ENCODE results near the gene CALML5. TPM values are rescaled to one million over a fixed set of nuclear protein-coding genes. Genes with fewer than 3 reads are reported as not detected.

Gene CALML5
- total and polyA plus RNA-seq, 2 of the 4 experiments (the other 2 are of a cell fraction), result not detected

DNA sequence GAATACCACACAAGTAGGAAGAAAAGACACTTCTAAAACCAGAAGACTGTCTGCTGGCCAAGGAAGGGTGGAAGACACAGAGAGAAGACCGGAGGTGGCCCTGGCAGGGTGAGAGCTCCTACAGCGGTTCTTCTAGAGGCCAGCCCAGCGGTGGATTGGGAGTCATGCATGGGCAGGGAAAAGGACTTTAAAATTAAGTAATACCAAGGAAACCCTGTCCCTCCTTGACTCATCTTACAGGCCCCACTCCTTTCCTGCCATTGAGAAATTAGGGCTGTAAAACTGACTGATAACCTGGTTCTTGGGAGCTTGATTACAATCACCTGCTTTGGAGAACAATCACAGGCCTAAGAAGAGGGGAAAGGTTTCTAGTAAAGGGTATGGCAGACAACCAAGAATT lies 41.5 kb upstream of the CALML5 start:
- BruUV-seq (replicated peaks), result no TSS peak
- in situ Hi-C loops (cut with MboI; ENCODE audit: low sequenced_read_pairs), result no loop called here
- H3K4me3 ChIP-seq (ENCODE audit: insufficient read depth, low read depth, low read length), result no peak overlapping the region

More for the DNA sequence above, 41.5 kb upstream of the CALML5 start:
- dilution Hi-C loops (cut with HindIII; ENCODE audit: low sequenced_read_pairs, unreplicated experiment), result no loop called here
- H3K36me3 ChIP-seq (ENCODE audit: control insufficient read depth, insufficient read depth, low read length), result no peaks in the 10 kb centered on the region
- H2BK120ac ChIP-seq (ENCODE audit: low read depth, low read length), result no peak overlapping the region
- no peak overlapping the region for H3K9ac ChIP-seq (ENCODE audit: low read depth, low read length)
- H3K9me1 ChIP-seq (ENCODE audit: insufficient read depth, low read length), result peaks cover 11% of the 10 kb centered on the region; the same call in 1 of the 2 replicates
- DNase-seq (no peak), ATAC-seq (ENCODE audit: low read depth) (no peak)
- H3K4me2 ChIP-seq (ENCODE audit: low read depth, low read length), result no peak overlapping the region
- POLR2A ChIA-PET (ENCODE audit: unreplicated experiment), result no interaction called here
- H3K27me3 ChIP-seq (ENCODE audit: control insufficient read depth, insufficient read depth, low read length), result no peaks in the 10 kb centered on the region
- no peaks in the 10 kb centered on the region for H4K20me1 ChIP-seq (ENCODE audit: insufficient read depth, low read length)
- 0 out of 4 replicates have a peak, but pooled peaks cover 0 to 4% of the 10 kb centered on the region in 2 experiments for H3K79me1 ChIP-seq (ENCODE audit: low read depth in 1 of 2, low read length in 2 of 2)
- H4K91ac ChIP-seq (ENCODE audit: insufficient read depth, low read depth, low read length), result no peak overlapping the region
- H3K4ac ChIP-seq (ENCODE audit: low read depth, low read length), result no peak overlapping the region
- no CpG with 5 or more reads among the region's 3 CpGs for WGBS, 2 experiments (ENCODE audit: extremely low coverage in 2 of 2, insufficient read length in 1 of 2)
- H4K5ac ChIP-seq (ENCODE audit: low read depth, low read length), result no peak overlapping the region
- H3K14ac ChIP-seq (replicated peaks; ENCODE audit: low read depth, low read length), result no peak overlapping the region
- H2BK20ac ChIP-seq (ENCODE audit: low read depth, low read length), result no peak overlapping the region
- peaks cover 15% of the 10 kb centered on the region for H3K4me1 ChIP-seq (ENCODE audit: control insufficient read depth, insufficient read depth, low read length)
- no peak overlapping the region for H3K27ac ChIP-seq (ENCODE audit: insufficient read depth, low read length)
- H3K9me3 ChIP-seq (ENCODE audit: control insufficient read depth, insufficient read depth, low read length), result peaks cover 7% of the 10 kb centered on the region; the same call in 1 of the 2 replicates
- TF ChIP-seq NFE2L2 (IDR thresholded peaks at IDR 0.05; ENCODE audit: low read depth, low read length) (no peak), CHD1 (IDR thresholded peaks at IDR 0.05; ENCODE audit: low read depth, low read length) (no peak), BHLHE40 (IDR thresholded peaks at IDR 0.05; ENCODE audit: low read depth, low read length) (no peak), SMC3 (IDR thresholded peaks at IDR 0.05; ENCODE audit: low read depth, low read length) (no peak), ELK1 (IDR thresholded peaks at IDR 0.05; ENCODE audit: borderline replicate concordance, low read depth, low read length) (no peak), MAZ (IDR thresholded peaks at IDR 0.05; ENCODE audit: borderline replicate concordance, low read depth, low read length) (no peak), USF2 (IDR thresholded peaks at IDR 0.05; ENCODE audit: low read depth, low read length) (no peak), CEBPB (IDR thresholded peaks at IDR 0.05; ENCODE audit: low read depth, low read length) (no peak), FOS (IDR thresholded peaks at IDR 0.05; ENCODE audit: low read depth, low read length) (no peak)
- no peak overlapping the region for H2AFZ ChIP-seq (replicated peaks; ENCODE audit: low read length, poor library complexity)
- H2AK5ac ChIP-seq (ENCODE audit: low read depth, low read length), result no peak overlapping the region
- H2BK5ac ChIP-seq (ENCODE audit: low read depth, low read length, poor library complexity, severe bottlenecking), result no peak overlapping the region
- no peak overlapping the region for H3K56ac ChIP-seq (ENCODE audit: extremely low read depth, insufficient read depth, low read length)
- H3K18ac ChIP-seq (ENCODE audit: low read depth, low read length), result no peak overlapping the region
- intact Hi-C loops (cut with micrococcal nuclease), result no loop called here
- CTCF ChIA-PET, result no interaction called here
- no peak overlapping the region for H3K23ac ChIP-seq (ENCODE audit: low read depth, low read length)
- H4K8ac ChIP-seq (ENCODE audit: low read depth in 2 of 2, low read length in 2 of 2), result no peak overlapping the region
- H2BK15ac ChIP-seq (ENCODE audit: low read depth, low read length), result no peak overlapping the region
- H2AK9ac ChIP-seq (replicated peaks; ENCODE audit: low read depth, low read length, poor library complexity), result no peak overlapping the region

All from IMR-90 (cell line).